GM12801 (cell line): ENCODE data around the gene PDPN.

Experiments used
- CTCF ChIP-seq: IDR thresholded peaks from one replicate; pipeline ENCODE4 v1.5.1; 2011; ENCODE audit warnings: control low read depth; ENCODE audit not compliant: insufficient read length; ENCODE audit errors: extremely low read depth

The PDPN gene

GRCh38 chr1:13604721-13605120, 21.1 kb downstream of the PDPN start:
- no peak for TF ChIP-seq CTCF

- TF ChIP-seq CTCF = no peak
Observed at GRCh38 chr1:13605159-13605558, 21.5 kb downstream of the PDPN start.

GRCh38 chr1:13607002-13607401, 23.4 kb downstream of the PDPN start:
- no peak for TF ChIP-seq CTCF

GRCh38 chr1:13616234-13616633, 32.6 kb downstream of the PDPN start:
- TF ChIP-seq CTCF = no peak

- TF ChIP-seq CTCF = no peak
Observed at GRCh38 chr1:13617108-13617507, 33.5 kb downstream of the PDPN start.

GRCh38 chr1:13617773-13618172, 34.1 kb downstream of the PDPN start:
- no peak for TF ChIP-seq CTCF

GRCh38 chr1:13618483-13618882, 34.9 kb downstream of the PDPN start:
- TF ChIP-seq CTCF = no peak

GRCh38 chr1:13619909-13620308, 36.3 kb downstream of the PDPN start:
- TF ChIP-seq CTCF = no peak
